ENCODE data around the gene ACVR1.
"Not testable (repeated sequence)": the region's sequence is repeated elsewhere in the genome, so short reads cannot be mapped to it uniquely, and the experiment has no call there.

Gene ACVR1

GRCh38 chr2:157849591-157849990 lies 26.5 kb downstream of the ACVR1 start:
- no peak for DNase-seq

DNA sequence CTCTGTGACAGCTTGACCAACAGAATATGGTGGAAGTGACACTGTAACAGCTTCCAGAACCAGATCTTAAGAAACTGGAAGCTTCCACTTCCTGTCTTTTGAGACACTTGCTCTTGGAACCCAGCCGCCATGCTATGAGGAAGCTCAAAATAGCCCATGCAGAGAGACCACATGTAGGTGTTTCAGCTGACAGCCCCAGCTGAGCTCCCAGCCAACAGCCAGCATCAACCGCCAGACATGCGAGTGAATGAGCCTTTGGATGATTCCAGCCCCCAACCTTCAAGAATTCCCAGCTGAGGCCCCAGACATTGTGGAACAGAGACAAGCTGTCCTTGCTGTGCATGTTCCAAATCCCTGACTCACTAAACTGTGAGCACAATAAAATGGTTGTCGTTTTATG lies 27.9 kb downstream of the ACVR1 start:
- DNase-seq = no peak

DNA sequence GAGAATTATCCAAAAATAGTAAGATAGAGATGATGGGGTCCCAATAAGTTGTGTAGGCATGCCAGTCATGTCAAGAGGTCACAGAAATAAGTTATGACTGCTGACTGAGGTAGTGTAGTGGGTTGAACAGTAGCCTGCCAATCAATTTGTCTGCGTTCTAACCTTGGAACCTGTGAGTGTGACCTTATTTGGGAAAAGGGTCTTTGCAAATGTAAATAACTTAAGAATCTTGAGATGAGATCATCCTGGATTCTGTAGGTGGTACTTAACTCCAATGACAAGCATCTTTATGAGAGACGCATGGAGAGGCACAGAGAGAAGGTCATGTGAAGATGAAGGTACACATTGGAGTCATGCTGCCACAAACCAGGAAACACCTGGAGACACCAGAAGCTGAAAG lies 31.0 kb downstream of the ACVR1 start:
- DNase-seq = no peak

GRCh38 chr2:157843935-157844334 lies 32.2 kb downstream of the ACVR1 start:
- no peak for DNase-seq

DNA sequence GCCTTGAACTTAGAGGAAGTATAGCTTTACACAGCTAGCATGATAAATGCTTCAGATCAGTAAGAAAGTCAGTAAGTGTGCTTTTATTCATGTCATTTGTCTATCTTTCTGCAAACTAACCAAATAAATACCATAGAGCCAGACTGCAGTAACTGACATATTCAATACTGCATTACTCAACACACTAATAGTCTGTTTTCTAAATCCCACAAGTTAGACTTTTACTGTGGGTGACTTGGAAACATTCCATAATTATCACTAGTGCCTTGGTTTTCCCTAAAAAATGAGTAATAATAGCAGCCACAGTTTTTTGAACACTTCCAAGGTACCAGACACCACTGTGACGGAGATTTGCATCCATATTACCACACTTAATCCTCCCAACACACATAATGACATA lies 33.0 kb downstream of the ACVR1 start:
- no peak for DNase-seq

DNA sequence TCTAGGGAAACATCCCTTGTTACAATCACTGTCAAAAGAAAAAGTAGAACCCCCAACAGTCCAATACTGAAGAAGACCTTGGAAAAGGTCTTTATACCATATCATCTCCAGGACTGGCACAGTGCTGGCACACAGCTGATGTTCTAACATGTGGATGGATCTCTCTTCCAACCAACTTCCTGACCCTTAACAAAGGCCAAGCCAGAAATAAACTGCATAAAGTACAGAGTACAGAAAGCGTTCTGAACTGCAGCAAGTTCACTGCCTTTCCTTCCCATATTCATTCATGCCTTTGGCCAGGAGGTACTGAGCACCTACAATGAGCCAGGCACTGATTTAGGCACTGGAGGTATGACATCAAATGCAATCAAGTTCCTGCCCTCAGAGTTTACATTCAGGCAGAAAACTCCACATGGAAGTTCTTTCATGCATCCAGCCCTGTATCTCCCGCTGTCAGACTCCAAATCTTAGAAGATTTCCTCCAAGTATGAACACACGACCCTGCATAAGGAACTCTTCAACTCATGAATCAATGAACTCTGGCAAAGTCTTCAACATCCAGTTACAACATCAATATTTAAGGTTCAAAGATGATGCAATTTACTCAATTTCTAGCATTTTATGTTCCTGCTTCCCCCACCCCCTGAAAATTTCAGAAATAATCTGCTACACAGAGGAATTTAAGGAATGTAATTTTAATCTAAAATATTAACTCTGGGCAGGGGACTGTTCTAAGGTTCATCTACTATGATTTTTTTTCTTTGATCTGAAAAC lies 33.8 kb downstream of the ACVR1 start:
- DNase-seq = no peak

GRCh38 chr2:157841485-157841884 lies 34.6 kb downstream of the ACVR1 start:
- no peak for DNase-seq

DNA sequence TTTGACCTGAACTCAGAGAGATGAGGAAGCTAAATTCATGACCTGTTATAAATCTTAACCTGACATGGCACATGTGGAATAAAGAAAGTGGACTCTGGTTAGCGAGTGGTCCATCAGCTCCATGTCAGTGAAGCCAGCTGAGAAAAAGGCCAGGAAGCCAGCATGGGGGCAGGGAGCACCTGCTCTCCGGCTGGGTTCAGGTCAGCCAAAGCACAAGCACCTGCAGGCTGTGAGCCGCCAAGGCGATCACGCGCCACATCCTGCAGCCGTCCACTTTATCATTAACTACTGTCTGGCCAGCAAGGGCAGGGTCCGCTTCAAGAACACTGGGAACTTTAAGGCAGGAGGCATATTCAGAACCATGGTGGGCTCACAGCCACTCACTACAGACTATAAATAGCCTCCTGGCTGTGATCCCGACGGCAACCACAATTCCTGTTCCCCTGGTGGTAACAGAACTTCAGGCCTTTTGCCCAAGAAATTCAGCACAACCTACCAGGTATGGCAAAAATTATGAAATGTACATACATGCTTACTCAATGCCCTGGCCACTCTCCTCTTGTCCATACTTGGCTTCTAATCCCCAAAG lies 35.5 kb downstream of the ACVR1 start:
- DNase-seq = peak; percentile 29

- peak; percentile 3 for DNase-seq
These were observed 36.3 kb downstream of the ACVR1 start for GRCh38 chr2:157839822-157840221.

- peak; percentile 4 for DNase-seq
These were observed 36.8 kb downstream of the ACVR1 start for GRCh38 chr2:157839162-157839801.

DNA sequence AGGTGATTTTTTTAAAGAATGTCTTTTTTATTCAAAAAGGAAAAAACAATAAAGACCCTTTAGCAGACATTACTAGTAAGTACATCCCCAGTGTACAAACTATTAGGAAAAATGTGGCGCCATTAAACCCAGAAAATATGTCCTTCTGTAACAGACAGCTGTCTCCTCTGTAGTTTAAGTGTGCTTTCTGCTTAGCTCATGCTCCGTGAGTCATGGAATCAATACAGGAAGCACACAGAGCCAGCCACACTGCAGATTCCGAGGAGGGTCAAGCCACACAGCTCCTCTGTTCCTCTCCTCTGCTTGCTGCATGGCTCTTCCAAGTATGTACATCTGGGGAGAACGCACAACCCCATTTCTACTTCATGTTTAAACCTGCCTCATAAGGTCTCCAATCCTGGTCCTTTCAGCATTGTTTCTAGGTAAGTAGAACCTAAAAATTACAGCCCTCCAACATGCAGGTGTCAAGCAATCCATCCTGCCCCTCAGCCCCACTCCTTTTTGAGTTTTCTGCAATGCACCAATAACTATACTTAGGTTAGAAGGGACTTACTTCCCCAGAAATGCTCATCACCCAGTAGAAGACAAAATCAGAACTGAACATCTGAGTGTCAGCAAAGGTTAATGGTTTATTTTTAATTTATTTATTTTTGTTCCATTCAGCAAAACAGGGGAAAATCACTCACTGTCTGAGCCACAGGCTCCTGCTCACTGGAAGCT lies 37.5 kb downstream of the ACVR1 start:
- peak; percentile 26 for DNase-seq

- DNase-seq = peak; percentile 10
These were observed 38.2 kb downstream of the ACVR1 start for GRCh38 chr2:157837851-157838441.

DNA sequence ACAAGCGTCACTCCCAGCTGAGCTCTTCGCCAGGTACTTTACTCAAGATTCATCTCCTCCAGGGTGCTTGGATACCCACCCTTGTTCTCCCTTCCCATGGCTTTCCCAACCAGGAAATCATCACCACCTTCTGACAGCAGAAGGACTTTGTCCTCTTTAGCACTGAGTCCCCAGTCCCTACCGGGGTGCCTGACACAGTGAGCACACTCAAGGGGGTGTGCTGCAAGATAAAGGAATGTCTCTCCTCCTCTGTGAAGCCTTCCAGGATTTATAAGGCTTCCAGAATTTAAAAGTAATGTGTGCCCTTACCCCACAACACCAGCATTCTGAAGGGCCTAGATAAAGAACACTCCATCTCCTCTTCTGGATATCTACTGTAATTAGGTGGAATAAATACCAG lies 39.6 kb downstream of the ACVR1 start:
- no peak for DNase-seq

DNA sequence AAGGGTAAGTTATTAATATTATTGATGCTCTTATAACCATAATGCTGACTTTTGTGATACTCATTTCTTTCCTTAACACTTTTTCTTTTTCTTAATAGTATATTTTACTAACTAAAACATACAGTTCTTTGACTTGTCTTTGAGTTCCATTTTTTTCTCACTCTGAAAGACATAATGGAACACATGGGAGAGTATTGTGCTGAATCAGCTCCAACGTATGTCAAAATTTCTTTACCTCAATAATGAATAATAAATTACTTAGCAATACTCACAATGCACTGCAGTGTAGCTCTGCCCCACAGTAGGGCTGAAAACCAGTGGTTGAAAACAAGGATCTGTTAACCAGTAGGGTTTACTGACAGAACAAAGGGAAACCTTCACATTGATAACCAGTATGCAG lies 40.7 kb downstream of the ACVR1 start:
- no peak for DNase-seq

DNA sequence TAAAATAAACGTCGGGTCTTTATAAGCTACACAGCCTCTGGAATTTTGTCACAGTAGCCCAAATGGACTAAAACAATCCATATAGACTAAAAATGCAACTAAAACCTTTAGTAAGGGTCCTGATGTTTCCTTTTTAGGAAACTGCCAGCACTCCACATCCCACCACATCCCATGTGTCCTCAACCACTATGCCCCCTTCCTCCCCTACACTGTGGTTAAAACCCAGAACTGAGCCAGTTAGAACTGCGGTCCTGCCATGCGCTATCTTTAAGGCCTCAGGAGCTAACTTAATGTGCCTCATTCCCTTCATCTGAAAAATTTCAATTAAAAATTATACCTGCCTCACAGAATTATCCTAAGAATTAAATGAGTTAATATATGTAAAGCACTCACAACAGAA lies 41.1 kb downstream of the ACVR1 start:
- DNase-seq = no peak

GRCh38 chr2:157833721-157834120 lies 42.4 kb downstream of the ACVR1 start:
- no peak for DNase-seq

GRCh38 chr2:157831573-157832315 lies 44.4 kb downstream of the ACVR1 start:
- DNase-seq = no peak

- DNase-seq = no peak
These were observed 45.2 kb downstream of the ACVR1 start for GRCh38 chr2:157830696-157831570.

DNA sequence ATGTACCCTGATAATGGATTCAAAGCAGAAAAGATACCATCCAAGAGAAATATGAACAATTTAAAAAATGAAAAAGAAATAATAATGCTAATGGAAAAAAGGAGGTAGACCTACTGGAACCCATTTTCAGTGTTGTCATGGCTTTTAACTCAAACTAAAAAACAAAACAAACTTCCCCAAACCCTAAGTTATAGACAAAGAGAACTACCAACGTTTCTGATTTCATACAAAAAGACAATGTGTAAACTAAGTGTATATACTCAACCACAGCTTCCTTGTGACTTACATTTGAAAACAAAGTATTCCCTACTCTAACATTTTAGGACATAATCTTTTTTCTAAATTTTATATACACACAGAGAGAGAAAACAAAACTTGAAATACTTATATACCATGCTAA lies 45.9 kb downstream of the ACVR1 start:
- no peak for DNase-seq

DNA sequence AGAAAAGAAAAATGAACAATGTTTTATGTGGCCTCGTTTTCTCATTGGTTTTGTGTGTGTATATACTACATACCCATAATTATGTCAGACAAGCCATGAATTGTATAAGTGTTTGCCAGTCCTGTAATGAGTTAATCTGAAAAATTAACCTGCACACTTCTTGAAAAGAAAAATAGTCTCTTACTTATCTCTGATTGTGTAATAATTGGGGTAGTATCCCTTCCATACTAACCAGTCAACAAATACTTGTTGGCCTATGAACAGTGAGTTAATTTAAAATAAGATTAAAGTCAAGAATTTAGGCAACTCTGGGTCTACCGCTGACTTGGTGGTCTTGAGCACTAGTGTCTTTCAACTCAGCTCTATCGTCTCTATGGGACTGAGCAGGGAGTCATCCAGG lies 48.8 kb downstream of the ACVR1 start:
- DNase-seq = no peak

DNA sequence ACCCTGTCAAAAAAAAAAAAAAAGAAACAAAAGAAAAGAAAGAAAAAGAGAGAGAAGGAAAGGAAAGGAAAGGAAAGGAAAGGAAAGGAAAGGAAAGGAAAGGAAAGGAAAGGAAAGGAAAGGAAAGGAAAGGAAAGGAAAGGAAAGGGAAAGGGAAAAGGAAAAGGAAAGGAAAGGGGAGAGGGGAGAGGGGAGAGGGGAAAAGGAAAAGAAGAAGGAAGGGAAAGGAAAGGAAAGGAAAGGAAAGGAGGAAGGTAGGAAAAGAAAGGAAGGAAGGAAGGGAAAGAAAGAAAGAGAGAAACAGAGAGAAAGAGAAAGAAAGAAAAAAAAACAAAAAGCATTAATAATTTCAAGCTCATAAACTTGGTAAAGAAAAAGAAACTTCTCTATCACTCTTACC lies 49.5 kb downstream of the ACVR1 start:
- not testable (repeated sequence) for DNase-seq

DNA sequence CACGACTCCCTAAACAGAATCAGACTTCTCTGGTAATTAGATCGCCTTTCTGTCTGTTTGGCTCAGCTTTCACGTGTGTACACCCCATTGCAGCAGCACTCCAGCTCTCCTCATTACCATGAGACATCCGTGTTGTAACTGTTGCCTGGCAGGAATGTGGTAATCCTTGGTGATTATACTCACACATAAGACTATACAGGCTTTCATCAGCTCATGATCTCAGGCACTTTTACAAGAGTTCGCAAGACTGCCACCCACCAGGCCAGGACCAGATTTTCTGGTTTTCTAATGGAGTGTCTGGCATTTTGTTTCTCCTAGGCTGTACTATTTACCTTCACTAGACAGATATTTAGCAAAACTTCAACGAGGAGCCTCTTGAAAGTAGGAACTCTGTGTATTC lies 50.2 kb downstream of the ACVR1 start:
- no peak for DNase-seq
